NCI-H460 (cell line): ENCODE results near the gene LRRC3. TPM values are rescaled to one million over a fixed set of nuclear protein-coding genes. Genes with fewer than 3 reads are reported as not detected.
"Not testable (repeated sequence)": the region's sequence is repeated elsewhere in the genome, so short reads cannot be mapped to it uniquely, and the experiment has no call there.

Source experiments
- DNase-seq: peaks from one replicate; pipeline ENCODE4 v3.0.0-alpha.2; 2016; ENCODE audit warnings: low read depth; ENCODE audit errors: extremely low read depth
- polyA plus RNA-seq: library from polyadenylated mRNA; depleted of rRNA; stranded (reverse); fragments of >200 nt; gene quantifications from 2 replicates; pipeline ENCODE4 v1.2.3, GENCODE V29; 2014; cell fraction: nucleus; rRNA removed
- total RNA-seq: library from RNA; depleted of rRNA; stranded (reverse); fragments of >200 nt; shearing (Covaris generic); gene quantifications from 2 replicates; pipeline ENCODE4 v1.2.3, GENCODE V29; 2014; rRNA removed

The LRRC3 gene, protein sequence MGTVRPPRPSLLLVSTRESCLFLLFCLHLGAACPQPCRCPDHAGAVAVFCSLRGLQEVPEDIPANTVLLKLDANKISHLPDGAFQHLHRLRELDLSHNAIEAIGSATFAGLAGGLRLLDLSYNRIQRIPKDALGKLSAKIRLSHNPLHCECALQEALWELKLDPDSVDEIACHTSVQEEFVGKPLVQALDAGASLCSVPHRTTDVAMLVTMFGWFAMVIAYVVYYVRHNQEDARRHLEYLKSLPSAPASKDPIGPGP
- 0.47 and 0.92 TPM in 2 replicates for total RNA-seq
- polyA plus RNA-seq, result 1.5 TPM in 2 replicates

GRCh38 chr21:44454747-44455523 lies at the start of gene LRRC3:
Gene LRRC3 (plus strand): TSS chr21:44455510. CDS start chr21:44456645, 1,135 bp downstream.
- peak; percentile 76 for DNase-seq

DNA sequence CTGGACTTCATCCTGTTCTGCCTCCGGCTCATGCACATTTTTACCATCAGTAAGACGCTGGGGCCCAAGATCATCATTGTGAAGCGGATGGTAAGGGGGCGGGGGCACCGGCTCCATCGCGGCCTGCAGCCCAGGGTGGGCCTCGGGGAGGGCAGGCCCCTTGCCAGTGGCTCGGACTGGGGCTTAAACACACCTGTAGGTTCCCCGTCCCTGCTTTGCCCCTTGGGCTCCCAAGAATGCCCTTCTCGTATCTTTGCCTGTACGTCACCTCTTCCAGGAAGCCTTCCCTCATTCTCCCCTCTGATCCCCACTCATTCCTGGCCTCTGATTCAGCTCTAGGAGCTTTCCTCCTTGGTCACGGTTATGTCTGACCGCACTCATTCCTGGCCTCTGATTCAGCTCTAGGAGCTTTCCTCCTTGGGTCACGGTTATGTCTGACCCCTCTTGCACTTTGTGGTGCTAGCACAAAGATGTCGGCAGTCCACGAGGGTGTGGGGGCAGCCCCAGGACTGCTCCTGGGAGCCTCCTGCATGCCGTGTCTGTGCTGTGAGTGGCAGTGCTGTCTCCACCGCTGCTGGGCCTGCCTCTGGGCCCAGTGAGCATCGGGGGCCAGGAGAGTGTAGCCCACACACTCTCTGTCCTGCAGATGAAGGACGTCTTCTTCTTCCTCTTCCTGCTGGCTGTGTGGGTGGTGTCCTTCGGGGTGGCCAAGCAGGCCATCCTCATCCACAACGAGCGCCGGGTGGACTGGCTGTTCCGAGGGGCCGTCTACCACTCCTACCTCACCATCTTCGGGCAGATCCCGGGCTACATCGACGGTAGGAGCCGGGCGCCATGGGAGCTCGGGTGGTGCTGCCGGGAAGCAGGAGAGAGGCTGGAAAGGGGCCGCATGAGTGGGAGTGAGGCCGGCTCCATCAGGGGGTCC lies 49.1 kb upstream of the LRRC3 start:
- DNase-seq, result no peak

- DNase-seq, result no peak
These were observed 48.4 kb upstream of the LRRC3 start for GRCh38 chr21:44406953-44407352.

DNA sequence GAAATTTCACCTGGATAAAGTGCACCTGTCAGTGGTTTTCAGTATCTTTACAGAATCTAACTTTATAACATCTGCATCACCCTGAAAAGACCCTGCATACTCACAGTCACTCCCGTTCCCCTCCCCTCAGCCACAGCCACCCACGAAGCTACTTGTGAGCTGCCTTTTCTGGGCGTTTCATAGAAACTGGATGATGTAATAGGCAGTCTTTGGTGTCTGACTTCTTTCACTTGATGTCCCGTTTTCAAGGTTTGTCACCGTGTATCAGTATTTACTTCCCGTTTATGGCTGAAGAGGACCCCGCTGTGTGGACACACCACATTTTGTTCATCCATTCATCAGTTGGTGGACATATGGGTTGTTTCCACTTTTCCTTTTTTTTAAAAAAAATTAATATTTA lies 47.8 kb upstream of the LRRC3 start:
- DNase-seq, result no peak

- DNase-seq, result no peak
These were observed 47.1 kb upstream of the LRRC3 start for GRCh38 chr21:44408226-44408625.

- DNase-seq, result no peak
These were observed 41.6 kb upstream of the LRRC3 start for GRCh38 chr21:44413566-44414290.

GRCh38 chr21:44414291-44415072 lies 40.8 kb upstream of the LRRC3 start:
- no peak for DNase-seq

DNA sequence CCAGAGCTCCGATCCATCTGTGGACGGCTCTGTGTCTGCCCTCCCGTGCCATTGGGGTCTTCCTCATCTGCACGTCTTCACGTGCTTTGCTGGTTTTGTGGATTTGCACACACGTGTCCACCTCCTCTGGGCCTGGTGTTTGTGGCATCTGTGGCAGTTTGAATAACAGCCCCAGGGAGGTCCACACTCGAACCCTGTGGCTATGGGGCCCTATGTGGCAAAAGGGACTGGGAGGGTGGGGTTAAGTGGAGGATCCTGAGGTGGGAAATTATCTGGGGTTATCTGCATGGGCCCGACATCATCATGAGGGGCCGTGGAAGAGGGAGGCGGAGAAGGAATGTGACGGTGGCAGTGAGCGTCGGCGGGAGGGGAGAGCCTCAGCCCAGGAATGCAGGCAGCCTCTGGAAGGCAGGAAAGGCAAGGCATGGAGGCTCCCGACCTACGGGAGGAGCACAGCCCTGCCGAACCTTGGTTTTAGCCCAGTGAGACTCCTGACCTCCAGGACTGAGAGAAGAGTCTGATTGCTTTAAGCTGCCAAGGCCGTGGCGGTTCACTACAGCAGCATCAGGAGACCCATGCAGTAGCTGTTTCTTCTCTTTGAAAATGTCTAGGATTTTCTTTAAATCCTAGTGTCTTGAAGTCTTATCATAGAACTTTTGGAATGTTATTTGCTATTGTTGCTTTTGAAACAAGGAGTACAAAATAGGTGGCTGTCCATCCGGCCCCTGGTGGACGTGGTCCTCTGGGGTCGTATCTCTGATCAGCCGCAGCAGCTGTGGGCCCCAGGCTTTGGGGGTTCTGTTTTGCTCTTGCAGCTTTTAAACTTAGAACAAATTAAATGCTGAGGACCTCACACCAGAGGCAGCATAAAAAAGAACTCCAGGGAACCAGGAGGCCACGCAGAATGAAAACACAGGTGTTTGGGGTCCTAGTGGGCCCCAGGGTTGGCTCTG lies 40.0 kb upstream of the LRRC3 start:
- no peak for DNase-seq

- no peak for DNase-seq
These were observed 39.1 kb upstream of the LRRC3 start for GRCh38 chr21:44416193-44416592.

GRCh38 chr21:44417621-44418107 lies 37.6 kb upstream of the LRRC3 start:
- DNase-seq, result not testable (repeated sequence)

GRCh38 chr21:44418108-44418875 lies 37.0 kb upstream of the LRRC3 start:
- DNase-seq, result no peak

DNA sequence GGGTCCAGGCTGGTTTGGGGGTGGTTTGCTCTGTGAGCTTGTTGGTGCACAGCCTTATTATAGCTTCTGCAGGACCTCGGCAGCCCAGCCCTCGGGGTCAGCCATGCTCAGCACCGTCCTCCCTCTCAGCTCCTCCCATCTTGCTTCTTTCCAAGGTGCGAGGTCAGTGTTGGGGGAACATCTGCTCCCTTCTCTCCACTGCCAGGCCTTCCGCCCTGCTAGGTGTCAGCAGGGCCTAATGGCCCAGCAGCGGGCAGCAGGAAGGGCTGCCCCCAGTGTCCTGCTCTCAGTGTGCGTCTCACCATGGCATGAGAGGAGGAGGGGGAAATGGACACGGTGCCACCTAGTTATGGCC lies 36.5 kb upstream of the LRRC3 start:
- no peak for DNase-seq

GRCh38 chr21:44419679-44420078 lies 35.6 kb upstream of the LRRC3 start:
- no peak for DNase-seq

DNA sequence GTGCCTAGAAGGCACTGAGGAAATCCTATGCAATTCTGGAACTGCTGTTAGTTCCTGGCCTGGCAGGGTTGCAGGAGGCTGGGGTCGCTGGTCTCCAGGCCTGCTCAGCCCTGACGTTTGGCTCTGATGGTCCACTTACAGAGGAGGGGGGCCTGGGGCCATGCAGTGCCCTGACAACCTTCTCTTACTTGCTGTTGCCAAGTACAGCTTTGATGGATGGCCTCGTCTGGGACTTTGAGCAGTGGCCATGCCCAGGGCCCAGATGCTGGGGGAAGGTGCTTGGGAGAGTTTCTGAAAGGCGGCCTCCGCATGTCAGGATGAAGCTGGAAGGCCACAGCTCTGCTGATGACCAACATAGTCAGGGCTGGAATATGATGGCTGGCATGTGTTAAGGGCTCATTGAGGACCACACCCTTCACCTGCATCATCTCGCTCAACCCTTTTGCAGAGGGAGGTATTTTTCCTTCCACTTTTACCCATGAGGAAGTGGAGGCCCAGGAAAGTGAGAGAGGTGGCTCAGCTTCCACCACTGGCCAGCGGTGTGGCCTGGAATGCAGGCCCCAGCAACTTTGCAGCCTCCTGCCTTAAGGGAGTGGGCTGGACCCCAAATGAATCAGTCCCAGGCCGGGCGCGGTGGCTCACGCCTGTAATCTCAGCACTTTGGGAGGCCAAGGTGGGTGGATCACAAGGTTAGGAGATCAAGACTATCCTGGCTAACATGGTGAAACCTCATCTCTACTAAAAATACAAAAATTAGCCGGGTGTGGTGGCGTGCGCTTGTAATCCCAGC lies 34.7 kb upstream of the LRRC3 start:
- DNase-seq, result no peak

DNA sequence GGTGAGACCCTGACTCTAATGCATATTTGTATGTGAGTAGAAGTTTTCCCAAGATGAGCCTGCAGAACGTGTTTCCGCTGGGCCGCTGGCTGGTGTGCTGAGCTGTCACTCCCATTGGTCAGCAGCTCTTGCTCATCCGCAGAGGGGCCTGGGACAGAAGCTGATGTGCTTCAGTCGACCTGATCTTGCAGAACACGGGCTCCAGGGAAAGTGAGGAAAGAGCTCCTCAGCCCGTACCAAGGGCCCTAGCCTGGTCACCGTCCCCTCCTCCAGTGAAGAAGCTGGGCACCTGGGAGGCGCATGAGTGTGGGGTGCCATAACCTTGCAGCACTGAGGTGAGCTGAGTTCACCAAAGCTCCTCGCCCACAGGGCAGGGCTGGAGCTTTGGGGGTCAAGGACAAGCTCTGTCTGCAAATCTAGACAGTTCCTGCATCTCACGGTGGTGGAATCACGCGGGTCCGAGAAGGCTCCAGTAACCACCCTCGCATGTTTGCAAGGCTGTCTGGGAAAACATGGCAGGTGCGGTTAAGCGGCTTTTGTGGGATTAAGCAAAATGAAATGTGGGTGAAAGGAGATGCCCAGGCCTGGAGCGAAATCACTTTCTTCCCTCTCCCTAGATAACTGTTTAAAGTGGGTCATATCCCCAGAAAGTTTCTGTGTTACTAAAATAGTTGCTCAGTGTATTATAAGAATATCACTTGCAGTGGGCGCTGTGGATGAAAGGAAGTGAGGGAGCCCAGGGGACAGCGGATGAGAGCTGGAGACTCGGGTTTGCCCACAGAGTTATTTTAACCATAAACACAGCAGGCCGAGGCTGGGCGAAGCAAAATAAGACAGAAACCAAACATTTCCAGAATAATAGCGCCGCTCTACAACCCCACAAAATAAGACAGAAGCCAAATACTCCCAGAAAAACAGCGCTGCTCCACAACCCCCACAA lies 33.1 kb upstream of the LRRC3 start:
- DNase-seq, result no peak
